Neural progenitor cell (in vitro differentiated cells): Measurements from ENCODE around the gene CHRNA10.

Experiments used
- EZH2 ChIP-seq: fragments of 200-600 bp; sonication (generic); IDR thresholded peaks from 2 replicates; pipeline ENCODE4 v1.6.1; 2017; ENCODE audit warnings: antibody characterized with exemption, mild to moderate bottlenecking, moderate library complexity
- EZH2phosphoT487 ChIP-seq: fragments of 200-600 bp; sonication (generic); IDR thresholded peaks from 2 replicates; pipeline ENCODE4 v1.6.1; 2017; ENCODE audit warnings: antibody characterized with exemption
- TF ChIP-seq, protein P1 (sequence below): fragments of 200-600 bp; sonication (generic); IDR thresholded peaks from 2 replicates; pipeline ENCODE4 v1.5.1; 2017; ENCODE audit warnings: antibody characterized with exemption, mild to moderate bottlenecking

DNA sequence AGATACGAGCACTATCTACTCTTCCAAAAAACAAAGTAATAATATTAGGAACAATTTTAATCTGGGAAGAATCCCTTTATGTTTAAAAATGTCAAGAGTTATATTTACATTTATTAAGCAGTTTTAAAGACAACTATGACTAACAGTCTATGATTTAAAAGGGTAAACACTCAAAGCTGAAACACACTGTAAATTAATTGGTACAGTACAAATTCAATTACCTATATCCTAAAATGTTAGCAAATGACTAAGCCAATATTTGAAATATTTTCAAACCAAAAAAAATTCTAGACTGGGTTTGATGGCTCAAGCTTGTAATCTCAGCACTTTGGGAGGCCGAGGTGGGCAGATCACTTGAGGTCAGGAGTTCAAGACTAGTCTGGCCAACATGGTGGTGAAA lies 36.0 kb upstream of the CHRNA10 start:
- TF ChIP-seq, protein P1, sequence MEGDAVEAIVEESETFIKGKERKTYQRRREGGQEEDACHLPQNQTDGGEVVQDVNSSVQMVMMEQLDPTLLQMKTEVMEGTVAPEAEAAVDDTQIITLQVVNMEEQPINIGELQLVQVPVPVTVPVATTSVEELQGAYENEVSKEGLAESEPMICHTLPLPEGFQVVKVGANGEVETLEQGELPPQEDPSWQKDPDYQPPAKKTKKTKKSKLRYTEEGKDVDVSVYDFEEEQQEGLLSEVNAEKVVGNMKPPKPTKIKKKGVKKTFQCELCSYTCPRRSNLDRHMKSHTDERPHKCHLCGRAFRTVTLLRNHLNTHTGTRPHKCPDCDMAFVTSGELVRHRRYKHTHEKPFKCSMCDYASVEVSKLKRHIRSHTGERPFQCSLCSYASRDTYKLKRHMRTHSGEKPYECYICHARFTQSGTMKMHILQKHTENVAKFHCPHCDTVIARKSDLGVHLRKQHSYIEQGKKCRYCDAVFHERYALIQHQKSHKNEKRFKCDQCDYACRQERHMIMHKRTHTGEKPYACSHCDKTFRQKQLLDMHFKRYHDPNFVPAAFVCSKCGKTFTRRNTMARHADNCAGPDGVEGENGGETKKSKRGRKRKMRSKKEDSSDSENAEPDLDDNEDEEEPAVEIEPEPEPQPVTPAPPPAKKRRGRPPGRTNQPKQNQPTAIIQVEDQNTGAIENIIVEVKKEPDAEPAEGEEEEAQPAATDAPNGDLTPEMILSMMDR: no peak
- TF ChIP-seq EZH2phosphoT487 (no peak), EZH2 (no peak)
